Measurements from ENCODE around the gene SLAMF1.

DNA sequence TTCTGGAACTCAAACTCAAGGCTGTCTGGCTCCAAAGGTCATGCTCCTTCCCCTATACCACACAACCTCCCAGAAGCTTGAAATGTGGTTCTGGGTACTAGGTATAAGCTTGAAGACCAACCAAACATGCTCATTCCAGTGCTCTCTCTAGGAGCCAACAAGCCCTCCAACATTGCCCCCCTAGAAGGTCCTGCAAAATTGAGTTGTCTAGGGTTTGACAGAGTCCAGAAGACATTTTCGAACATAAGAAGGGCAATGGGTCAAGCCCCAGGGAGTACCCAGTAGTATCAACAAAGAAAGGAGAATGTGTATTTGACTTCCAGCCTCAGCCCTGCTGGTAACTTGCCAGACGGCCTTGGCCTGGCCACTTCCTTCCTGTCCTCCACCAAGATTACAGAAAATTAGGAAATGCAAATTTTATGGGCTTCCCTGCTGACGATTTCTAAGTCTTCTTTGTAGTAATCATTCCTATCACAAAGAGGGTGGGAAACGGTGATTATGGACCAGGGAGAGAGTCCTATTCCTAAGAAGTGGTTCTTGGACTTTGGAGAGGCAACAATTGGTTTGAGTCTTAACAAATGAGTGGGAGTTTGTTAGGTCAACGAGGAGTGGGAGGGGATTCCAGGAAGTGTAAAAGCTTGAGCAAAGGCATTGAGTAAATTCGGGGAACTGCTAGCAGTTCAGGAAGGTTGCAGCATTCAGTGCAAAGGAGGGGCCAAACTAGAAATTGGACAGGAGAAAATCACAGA lies 18.7 kb upstream of the SLAMF1 start:
- TF ChIP-seq ZNF274 (IDR thresholded peaks at IDR 0.05; ENCODE audit: low read depth, low read length) (no peak), YY1 (IDR thresholded peaks at IDR 0.05; ENCODE audit: insufficient read depth, insufficient read length) (no peak)

Measured in NT2/D1 (cell line).